K562 (cell line): Measurements from ENCODE around the gene B3GNT9. TPM values are rescaled to one million over a fixed set of nuclear protein-coding genes. Genes with fewer than 3 reads are reported as not detected.

ENCODE experiments used
- ATAC-seq: fragments of 200-7000 bp; cut with Tn5 transposase; 3 replicates; pipeline ENCODE4 v1.9.1; 2020; ENCODE audit warnings: moderate library complexity
- BruUV-seq: library from RNA; stranded (reverse); fragments of 400-500 nt; replicated peaks from 2 replicates; lab custom pipeline; 2021; lab: Mats Ljungman, UMichigan
- CTCF ChIA-PET: fragments of 300-600 bp; formaldehyde crosslinking; extraction: SDS; loops from one replicate; lab custom pipeline; 2021; ENCODE audit warnings: low intra/inter-chr PET ratio; lab: Yijun Ruan, JAX
- POLR2A ChIA-PET: fragments of 300-600, 350-650 bp; sonication (Branson Sonifier 250); formaldehyde crosslinking; extraction: SDS; loops from one replicate; lab custom pipeline; 2021; ENCODE audit warnings: antibody characterized with exemption, inconsistent platforms; lab: Yijun Ruan, JAX
- DNase-seq, 4 experiments: peaks; one replicate each; pipeline versions ENCODE4 v3.0.0 to v3.0.0-alpha.2; 2011 to 2018; ENCODE audit warnings: low spot score in 3 of 4, mixed read lengths in 3 of 4; ENCODE audit errors: extremely low read depth in 1 of 4
- FAIRE-seq: peaks from 2 replicates; lab custom pipeline; 2011; peaks lifted over from hg19 to GRCh38; lab: Jason Lieb, UNC
- H2AFZ ChIP-seq: 2 replicates; pipeline ENCODE4 v1.6.0; 2011; ENCODE audit warnings: low read depth, low read length, control low read depth, inconsistent platforms
- H3K27ac ChIP-seq: fragments of 200-600 bp; 3 replicates; pipeline ENCODE4 v1.8.0; 2011; ENCODE audit warnings: low read depth, mild to moderate bottlenecking, control low read depth, inconsistent platforms, low read length, moderate library complexity, mixed read lengths; ENCODE audit errors: extremely low read depth
- H3K27me3 ChIP-seq, 2 experiments: fragments of 300-600 bp in 1 of 2; 2 replicates in 1 of 2; 3 replicates in 1 of 2; pipeline versions ENCODE4 v1.6.0 to v1.8.0; 2011; ENCODE audit warnings: inconsistent platforms in 2 of 2, low read length in 2 of 2, mild to moderate bottlenecking in 1 of 2, mixed read lengths in 1 of 2, moderate library complexity in 1 of 2; ENCODE audit not compliant: control insufficient read depth in 2 of 2, insufficient read depth in 2 of 2
- H3K36me3 ChIP-seq: fragments of 300-600 bp; 3 replicates; pipeline ENCODE4 v1.8.0; 2011; ENCODE audit warnings: mild to moderate bottlenecking, low read length, inconsistent platforms; ENCODE audit not compliant: control insufficient read depth, insufficient read depth
- H3K4me1 ChIP-seq, 2 experiments: fragments of 200-600 bp in 1 of 2; replicated peaks in 1 of 2; 2 replicates in 1 of 2; 3 replicates in 1 of 2; pipeline versions ENCODE4 v1.5.1 to v1.8.0; 2011; ENCODE audit warnings: inconsistent platforms in 2 of 2, low read length in 2 of 2, mild to moderate bottlenecking in 1 of 2, mixed read lengths in 1 of 2, moderate library complexity in 1 of 2; ENCODE audit not compliant: control insufficient read depth in 2 of 2, insufficient read depth in 2 of 2
- H3K4me2 ChIP-seq: 2 replicates; pipeline ENCODE4 v1.6.1; 2011; ENCODE audit warnings: low read length, control low read depth, inconsistent platforms, mixed read lengths; ENCODE audit not compliant: insufficient read depth
- H3K4me3 ChIP-seq: fragments of 200-600 bp; sonication (generic), shearing (Covaris generic); 2 replicates; pipeline ENCODE4 v1.5.1; 2016; ENCODE audit warnings: control low read depth, inconsistent platforms
- H3K79me2 ChIP-seq: fragments of 200-600 bp; 3 replicates; pipeline ENCODE4 v1.8.0; 2011; ENCODE audit warnings: low read length, inconsistent platforms; ENCODE audit not compliant: control insufficient read depth, insufficient read depth
- H3K9ac ChIP-seq, 2 experiments: 2 replicates each; pipeline versions ENCODE4 v1.6.0 to v1.6.1; 2011; ENCODE audit warnings: low read depth in 2 of 2, low read length in 2 of 2, control low read depth in 1 of 2, inconsistent platforms in 1 of 2, mild to moderate bottlenecking in 1 of 2, mixed read lengths in 1 of 2; ENCODE audit not compliant: insufficient read depth in 1 of 2
- H3K9me1 ChIP-seq: one replicate; pipeline ENCODE4 v1.6.0; 2011; ENCODE audit warnings: inconsistent platforms, mild to moderate bottlenecking, low read length, moderate library complexity; ENCODE audit not compliant: control insufficient read depth, insufficient read depth
- H3K9me3 ChIP-seq: replicated peaks from 2 replicates; pipeline ENCODE4 v1.5.1; 2011; ENCODE audit warnings: low read depth, low read length, inconsistent platforms; ENCODE audit not compliant: control insufficient read depth, insufficient read depth
- H4K20me1 ChIP-seq: replicated peaks from 2 replicates; pipeline ENCODE4 v1.6.1; 2011; ENCODE audit warnings: low read length, inconsistent platforms, mixed read lengths; ENCODE audit not compliant: control insufficient read depth, insufficient read depth
- ASH1L ChIP-seq: fragments of 450-650 bp; IDR thresholded peaks from 2 replicates; pipeline ENCODE4 v1.6.1; 2018; ENCODE audit warnings: borderline replicate concordance, mild to moderate bottlenecking, low read depth; ENCODE audit not compliant: partially characterized antibody
- CAMTA2 ChIP-seq: fragments of 250-450 bp; sonication (Bioruptor Pico); conservative IDR thresholded peaks from 2 replicates; pipeline ENCODE4 v1.5.1; 2022
- ELF4 ChIP-seq: fragments of 450-650 bp; formaldehyde crosslinking; IDR thresholded peaks from 2 replicates; pipeline ENCODE4 v1.4.0; 2022; ENCODE audit warnings: missing genetic modification characterization
- FOXM1 ChIP-seq, 2 experiments: fragments of 450-650 bp in 1 of 2; sonication (generic) in 1 of 2; formaldehyde crosslinking in 1 of 2; IDR thresholded peaks; 2 replicates each; pipeline versions ENCODE4 v1.6.1 to v1.9.0; 2017 to 2022; ENCODE audit warnings: low read depth in 2 of 2, mild to moderate bottlenecking in 2 of 2, missing genetic modification reagents in 1 of 2, moderate library complexity in 1 of 2
- GATAD2A ChIP-seq: fragments of 450-650 bp; IDR thresholded peaks from 2 replicates; pipeline ENCODE4 v1.6.1; 2017
- HDAC8 ChIP-seq: fragments of 450-650 bp; IDR thresholded peaks from 2 replicates; pipeline ENCODE4 v1.6.1; 2016; ENCODE audit warnings: mild to moderate bottlenecking, missing genetic modification characterization, moderate library complexity, missing compliant biosample characterization
- HSF4 ChIP-seq: fragments of 250-450 bp; sonication (Bioruptor Pico); IDR thresholded peaks from 2 replicates; pipeline ENCODE4 v2.1.2; 2022; ENCODE audit warnings: mild to moderate bottlenecking, moderate library complexity, borderline replicate concordance
- ID3 ChIP-seq, 2 experiments: fragments of 250-450 bp in 1 of 2; fragments of 450-650 bp in 1 of 2; sonication (Bioruptor Pico) in 1 of 2; IDR thresholded peaks; 2 replicates each; pipeline versions ENCODE4 v1.6.1 to v1.8.0; 2016 to 2021; ENCODE audit warnings: mild to moderate bottlenecking in 2 of 2, moderate library complexity in 2 of 2, missing compliant biosample characterization in 1 of 2, missing genetic modification characterization in 1 of 2
- L3MBTL2 ChIP-seq: fragments of 450-650 bp; IDR thresholded peaks from 2 replicates; pipeline ENCODE4 v1.6.1; 2016; ENCODE audit warnings: mild to moderate bottlenecking, moderate library complexity
- NFRKB ChIP-seq: fragments of 450-650 bp; IDR thresholded peaks from 2 replicates; pipeline ENCODE4 v1.6.1; 2016; ENCODE audit warnings: low read depth
- SFPQ ChIP-seq: fragments of 200-400 bp; formaldehyde crosslinking; IDR thresholded peaks from 2 replicates; pipeline ENCODE4 v1.6.1; 2017; ENCODE audit warnings: mild to moderate bottlenecking, low read depth, low read length, moderate library complexity
- TCF3 ChIP-seq: sonication (generic); formaldehyde crosslinking; IDR thresholded peaks from 2 replicates; pipeline ENCODE4 v1.4.0; 2020; ENCODE audit warnings: mild to moderate bottlenecking, missing genetic modification reagents
- ZNF143 ChIP-seq: sonication (generic); formaldehyde crosslinking; IDR thresholded peaks from 2 replicates; pipeline ENCODE4 v1.9.0; 2022; ENCODE audit warnings: mild to moderate bottlenecking, missing genetic modification reagents
- ZNF511 ChIP-seq: sonication (generic); formaldehyde crosslinking; IDR thresholded peaks from 2 replicates; pipeline ENCODE4 v1.8.0; 2022; ENCODE audit warnings: mild to moderate bottlenecking, missing genetic modification reagents
- ZNF583 ChIP-seq: fragments of 250-450 bp; sonication (Bioruptor Pico); IDR thresholded peaks from 2 replicates; pipeline ENCODE4 v1.4.0; 2020
- ZSCAN32 ChIP-seq: fragments of 450-650 bp; formaldehyde crosslinking; IDR thresholded peaks from 2 replicates; pipeline ENCODE4 v1.4.0; 2020; ENCODE audit warnings: mild to moderate bottlenecking, moderate library complexity
- WGBS: fragments of 100-300 bp; shearing (Covaris generic); methylation state at CpG from one replicate; pipeline ENCODE4 v1.1.6; 2016; ENCODE audit warnings: low coverage, mixed read lengths; ENCODE audit not compliant: insufficient coverage; ENCODE audit errors: missing lambda C conversion rate; 5-methylcytosine and 5-hydroxymethylcytosine counted together
- in situ Hi-C: fragments of 300-500 bp; cut with MboI; formaldehyde crosslinking; loops from 4 replicates; pipeline ENCODE4 v1.15.0; 2018; ENCODE audit warnings: inconsistent platforms, mixed read lengths
- intact Hi-C: fragments of 100-400 bp; cut with micrococcal nuclease; formaldehyde crosslinking; loops from 2 replicates; pipeline ENCODE4 v1.14.2; 2022
- polyA plus RNA-seq, 8 experiments: library from polyadenylated mRNA; depleted of rRNA in 4 of 8; stranded (reverse) in 5 of 8; unstranded in 3 of 8; fragments of >200 nt; fragmentation: Nextera tagmentation in 2 of 8; fragmentation: Illumina TruSeq in 1 of 8; extraction: Ambion mirVana in 2 of 8; extraction: Trizol in 1 of 8; gene quantifications; 2 replicates each; pipeline versions ENCODE4 v1.2.1 to v1.2.3, GENCODE V29; 2011 to 2014; ENCODE audit warnings: inconsistent platforms in 1 of 8, missing spikeins in 1 of 8
- total RNA-seq, 7 experiments: library from RNA; depleted of rRNA in 6 of 7; stranded (reverse); fragments of >200 nt in 6 of 7; fragmentation: Illumina TruSeq in 2 of 7; extraction: Trizol in 2 of 7; gene quantifications; 2 replicates each; pipeline versions ENCODE4 v1.2.1 to v1.2.3, GENCODE V29; 2011 to 2021; ENCODE audit warnings: low replicate concordance in 1 of 7

Gene B3GNT9
- total and polyA plus RNA-seq, 9 of the 15 experiments (the other 6 are each of a cell fraction or from before 2014, with no cell fraction given): 0.01 to 1.8 (median 1.1) TPM; not detected in 1

- TF ChIP-seq SFPQ (no peak), HSF4 (CRISPR knock-in tag) (no peak), ZSCAN32 (CRISPR knock-in tag) (no peak), NFRKB (no peak)
Measured at GRCh38 chr16:67170168-67170948, 19.6 kb upstream of the B3GNT9 start, which contains the start of gene NOL3 (continued).

GRCh38 chr16:67169642-67170167 lies 18.9 kb upstream of the B3GNT9 start:
- POLR2A ChIA-PET: interaction anchor here (0.5 to 1.2 kb wide), 5 partner anchors 9 to 340 kb away, joined by 3 to 5 read pairs (median 4); partner anchors contain the start of gene NAE1
- TF ChIP-seq ASH1L (no peak), ZNF143 (CRISPR knock-in tag) (no peak), L3MBTL2 (no peak), HDAC8 (tag) (no peak), ID3 (CRISPR knock-in tag; IDR thresholded peaks at IDR 0.05) (no peak), ID3 (tag; IDR thresholded peaks at IDR 0.05) (0 out of 2 replicates have a peak, but pooled peaks have one; percentile 16), FOXM1 (IDR thresholded peaks at IDR 0.05; ENCODE audit: low read depth) (no peak), FOXM1 (CRISPR knock-in tag; IDR thresholded peaks at IDR 0.05; ENCODE audit: low read depth) (no peak), GATAD2A (peak; percentile 50; the same call in 1 of the 2 replicates), TCF3 (CRISPR knock-in tag) (no peak), ZNF583 (no peak; the same call in 1 of the 2 replicates), CAMTA2 (no peak), ZNF511 (no peak), ELF4 (CRISPR knock-in tag) (no peak)

More at GRCh38 chr16:67169642-67170167, 18.9 kb upstream of the B3GNT9 start:
- Histone ChIP-seq H3K4me2 (peak overlapping the region; percentile 92), H3K36me3 (peaks cover 8% of the 10 kb centered on the region; the same call in 2 of the 3 replicates), H3K4me3 (peak overlapping the region; percentile 36), H3K9ac (peak overlapping the region; percentile 69 to 79; a peak in 3 of 4 replicates), H3K27me3 (no peaks in the 10 kb centered on the region), H3K27ac (peak overlapping the region; percentile 67), H3K79me2 (no peaks in the 10 kb centered on the region), H3K9me3 (no peaks in the 10 kb centered on the region), H3K4me1 (peaks cover 24 to 67% of the 10 kb centered on the region in 2 experiments; a peak in 4 of 5 replicates), H2AFZ (peak overlapping the region; percentile 82), H3K9me1 (no peaks in the 10 kb centered on the region), H4K20me1 (no peaks in the 10 kb centered on the region)
- 10% methylated on average over 22 of the region's 24 CpGs for WGBS
- FAIRE-seq (peak; percentile 72), DNase-seq (peak; percentile 42 to 76 (median 55)), ATAC-seq (peak; percentile 70)
- CTCF ChIA-PET: no interaction called here
- no TSS peak for BruUV-seq
- intact Hi-C loops (no loop called here), in situ Hi-C loops (loop anchor here (25.0 kb wide), 1 partner anchor 207 kb away; the partner anchor contains the start of gene CES3)
